GM12874 (cell line): ENCODE results near the gene RNF151.

ENCODE experiments used
- CTCF ChIP-seq: IDR thresholded peaks from 2 replicates; pipeline ENCODE4 v1.5.1; 2011; ENCODE audit warnings: low read depth, mild to moderate bottlenecking, control low read depth, low read length, moderate library complexity; ENCODE audit not compliant: insufficient read depth

The RNF151 gene

GRCh38 chr16:1941162-1942046, 25.3 kb upstream of the RNF151 start:
- no peak for TF ChIP-seq CTCF

- TF ChIP-seq CTCF: no peak
Observed at GRCh38 chr16:1942047-1942809, 24.4 kb upstream of the RNF151 start.

GRCh38 chr16:1942810-1943726, 23.6 kb upstream of the RNF151 start, which contains the start of gene MSRB1:
MSRB1 (minus strand) TSS chr16:1943199; CDS start chr16:1943156, 43 bp downstream.
- no peak for TF ChIP-seq CTCF

- TF ChIP-seq CTCF: no peak
Observed at GRCh38 chr16:1944612-1945199, 21.9 kb upstream of the RNF151 start.

- no peak for TF ChIP-seq CTCF
Observed at GRCh38 chr16:1945559-1946391, 20.9 kb upstream of the RNF151 start.

- TF ChIP-seq CTCF: no peak
Observed at GRCh38 chr16:1946495-1947368, 19.9 kb upstream of the RNF151 start.
